ENCODE data around the gene SNX5.

The SNX5 gene

DNA sequence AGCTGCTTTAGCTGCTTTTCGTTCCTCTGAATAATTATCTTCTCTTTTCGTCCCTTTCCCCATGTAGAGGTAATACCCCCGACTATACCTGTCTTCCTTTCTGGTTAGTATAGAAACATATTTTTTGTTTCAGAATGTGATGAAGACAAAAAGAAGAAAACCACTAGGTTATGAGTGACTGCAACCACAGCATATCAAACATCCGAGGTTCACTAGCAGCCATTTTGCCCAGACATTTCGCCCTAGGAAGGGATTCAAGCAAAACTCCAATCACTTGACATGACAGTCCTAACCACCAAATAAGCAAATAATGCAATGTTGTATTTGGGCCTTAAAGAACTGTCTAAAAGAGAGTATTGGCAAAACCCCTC, 9.4 kb downstream of the SNX5 start:
- no peak for DNase-seq

DNA sequence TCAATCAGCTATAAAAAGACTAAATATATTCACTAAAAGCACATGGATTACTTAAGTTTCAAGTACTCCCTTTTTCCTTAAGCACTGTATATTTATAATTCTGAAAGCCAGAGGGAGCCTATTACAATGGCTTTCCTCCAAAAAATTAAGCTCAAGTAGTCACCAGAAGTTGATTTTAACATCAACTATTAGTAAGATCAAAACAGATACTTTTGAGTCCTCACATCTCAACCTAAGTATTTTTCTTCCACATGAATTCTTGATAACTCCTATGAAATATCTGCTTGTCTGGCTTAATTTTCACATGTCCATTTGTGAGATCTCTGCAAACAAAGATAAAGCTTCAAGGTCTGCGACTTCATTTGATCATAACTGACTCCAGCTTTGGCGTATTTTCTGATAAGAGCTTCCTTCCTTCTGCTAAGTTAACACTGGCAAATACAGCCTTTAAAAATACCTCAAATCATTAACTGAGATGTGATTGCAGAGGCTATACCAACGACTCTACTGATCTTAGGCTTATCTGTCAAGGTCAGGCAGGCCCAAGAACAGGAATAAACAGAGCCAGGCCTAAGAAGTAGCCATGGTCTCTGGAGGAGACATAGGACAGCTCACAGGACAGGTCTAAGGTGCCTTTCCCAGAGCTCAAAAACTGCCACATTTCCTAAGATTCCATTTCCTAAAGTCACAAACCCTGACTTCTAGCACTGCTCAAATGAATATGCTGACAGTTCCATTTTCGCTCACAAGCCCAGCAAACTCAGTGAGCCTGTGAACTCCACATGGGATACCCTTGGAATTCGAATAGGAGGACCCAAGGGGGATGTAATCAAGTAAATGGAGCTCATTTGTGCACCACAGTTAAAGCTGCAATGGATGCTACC, 10.0 kb downstream of the SNX5 start:
- no peak for DNase-seq

GRCh38 chr20:17957505-17958363, 10.9 kb downstream of the SNX5 start:
- peak; percentile 36 for DNase-seq

- no peak for DNase-seq
Measured at GRCh38 chr20:17956099-17956685, 12.4 kb downstream of the SNX5 start.

DNA sequence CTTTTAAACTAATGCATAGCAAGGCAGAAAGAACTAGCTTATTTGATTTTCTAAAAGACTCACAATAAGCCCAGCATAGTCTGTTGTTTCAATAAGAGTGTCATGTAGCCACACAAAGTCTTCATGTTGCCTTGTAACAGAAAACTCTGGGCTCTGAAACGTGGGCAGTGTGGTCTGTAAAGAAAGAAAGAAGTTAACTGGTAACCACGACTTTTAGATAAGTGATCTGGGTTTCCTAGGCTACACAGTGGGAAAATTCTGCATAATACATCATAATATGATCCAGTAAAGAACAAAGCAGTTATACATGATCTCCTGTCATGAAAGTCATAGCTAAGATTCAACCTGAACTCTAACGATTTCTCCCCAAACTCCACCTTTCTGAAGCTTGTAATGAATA, 13.3 kb downstream of the SNX5 start:
- no peak for DNase-seq

DNA sequence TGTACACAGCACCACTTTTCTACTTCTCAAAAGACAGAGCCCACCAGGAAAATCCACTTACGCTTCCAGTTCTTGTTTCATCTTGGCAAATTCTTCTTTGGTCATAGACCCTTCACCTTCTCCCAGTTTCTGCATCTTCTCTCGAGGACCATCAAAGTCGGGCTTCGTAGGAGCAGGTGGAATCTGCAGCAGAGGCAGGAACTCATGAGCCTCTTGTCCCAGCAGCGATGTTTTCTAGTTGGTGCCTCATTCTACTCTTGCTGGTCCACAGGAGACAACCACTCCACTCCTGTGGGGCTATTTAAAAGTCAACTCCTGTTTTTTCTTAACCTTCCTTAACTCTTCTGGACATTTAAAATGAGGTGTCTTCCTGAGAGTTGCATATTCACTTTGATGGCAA, 14.7 kb downstream of the SNX5 start:
- no peak for DNase-seq

GRCh38 chr20:17952692-17953684, 15.6 kb downstream of the SNX5 start:
- no peak for DNase-seq

DNA sequence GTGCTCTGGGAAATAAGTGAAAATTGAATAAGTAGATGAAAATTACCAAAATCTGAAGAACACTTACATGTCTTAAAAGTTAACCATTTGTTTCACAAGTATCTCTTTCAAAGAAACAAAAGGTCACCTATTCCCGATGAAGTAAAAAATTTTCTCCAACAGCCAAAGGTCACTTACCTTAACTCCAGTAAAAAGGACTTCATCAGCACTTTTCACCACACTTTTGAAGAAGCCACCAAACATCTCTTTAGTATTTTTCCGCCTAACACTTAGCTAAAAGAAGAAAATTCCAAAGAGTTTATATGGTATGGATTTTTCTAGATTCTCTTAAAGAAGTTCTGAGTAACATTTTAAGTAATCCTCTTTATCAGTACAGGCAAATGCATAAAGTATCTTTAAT, 17.3 kb downstream of the SNX5 start:
- DNase-seq: no peak

- no peak for DNase-seq
Measured at GRCh38 chr20:17950670-17951069, 17.9 kb downstream of the SNX5 start.

GRCh38 chr20:17949899-17950298, 18.7 kb downstream of the SNX5 start:
- no peak for DNase-seq

DNA sequence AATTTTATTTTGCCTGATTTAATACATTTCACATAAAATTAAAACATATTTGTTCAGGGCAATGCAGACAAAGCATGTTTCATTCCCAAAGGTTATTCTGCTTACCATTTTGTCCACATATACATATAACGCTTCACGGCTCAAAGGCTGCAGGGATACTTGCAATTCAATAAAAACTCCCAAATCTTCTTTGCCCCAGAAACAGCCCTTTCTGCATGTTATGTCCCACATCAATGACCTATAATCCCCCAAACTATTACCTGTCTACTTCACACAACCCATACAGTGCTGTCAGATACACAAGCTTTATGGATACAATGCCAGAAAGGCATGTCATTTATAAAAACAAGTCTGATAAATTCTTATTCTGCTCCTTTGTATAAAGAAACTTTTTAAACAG, 20.2 kb downstream of the SNX5 start:
- DNase-seq: no peak

GRCh38 chr20:17947474-17947815, 21.1 kb downstream of the SNX5 start:
- DNase-seq: no peak

DNA sequence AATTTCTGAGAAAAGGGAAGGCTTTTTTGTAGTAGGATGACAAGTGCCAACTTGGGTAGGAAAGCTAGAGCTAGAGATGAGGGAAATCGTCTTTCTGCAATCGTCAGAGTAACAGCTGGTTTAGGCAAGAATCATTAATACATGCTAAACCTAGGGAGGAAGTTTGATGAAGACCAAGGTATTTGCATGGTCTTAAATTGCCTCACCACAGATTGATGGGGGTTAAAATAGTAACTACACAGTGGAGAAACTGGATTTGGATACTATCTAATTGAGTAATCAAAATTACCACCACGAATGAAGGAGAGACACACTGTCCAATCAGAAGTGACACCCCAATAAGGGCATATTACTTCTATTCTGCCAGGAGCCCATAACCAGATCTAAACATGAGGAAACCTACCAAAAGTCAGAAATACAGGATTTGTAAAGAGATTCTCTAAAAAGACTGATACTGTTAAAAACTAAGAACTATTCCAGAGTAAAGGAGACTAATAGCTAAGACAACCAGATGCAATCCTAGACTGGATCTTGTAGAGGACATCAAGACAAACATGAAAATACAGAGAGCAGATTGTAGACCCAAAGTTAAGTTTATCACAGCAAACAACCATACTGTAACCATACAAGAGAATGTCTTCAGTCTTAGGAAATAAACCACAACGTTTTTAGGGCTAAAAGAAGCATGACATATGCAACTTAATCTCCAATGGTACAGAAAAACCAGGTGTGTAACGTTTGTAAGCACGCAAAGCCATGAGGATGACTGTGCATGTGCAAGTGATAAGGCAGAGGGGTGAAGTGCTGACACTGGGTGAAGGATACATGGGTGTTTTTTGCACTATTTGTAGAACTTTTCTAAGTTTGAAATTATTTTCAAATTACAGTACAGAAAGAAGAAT, 21.8 kb downstream of the SNX5 start:
- no peak for DNase-seq

DNA sequence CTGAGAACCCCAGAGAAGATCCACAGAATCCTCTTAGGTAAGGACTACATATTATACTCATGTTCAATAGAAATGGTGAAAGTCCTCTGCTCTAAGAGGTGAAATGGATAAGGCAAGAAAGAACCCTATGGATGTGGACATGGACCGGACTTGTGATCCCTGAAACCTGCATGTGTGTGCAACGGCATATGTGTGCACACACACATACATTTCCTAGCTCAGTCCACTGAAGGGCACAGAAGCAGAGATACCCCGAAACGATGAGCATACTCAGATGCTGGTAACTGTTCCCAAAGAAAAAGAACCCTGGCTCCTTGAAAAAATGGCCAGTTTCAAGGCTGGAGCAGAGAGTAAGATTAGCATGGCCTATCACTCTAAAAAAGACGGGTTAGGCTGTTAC, 22.6 kb downstream of the SNX5 start:
- DNase-seq: no peak

GRCh38 chr20:17944854-17945474, 23.6 kb downstream of the SNX5 start:
- no peak for DNase-seq

GRCh38 chr20:17943343-17943742, 25.3 kb downstream of the SNX5 start:
- no peak for DNase-seq

- no peak for DNase-seq
Measured at GRCh38 chr20:17941826-17942196, 26.8 kb downstream of the SNX5 start.

GRCh38 chr20:17941087-17941825, 27.3 kb downstream of the SNX5 start:
- no peak for DNase-seq

DNA sequence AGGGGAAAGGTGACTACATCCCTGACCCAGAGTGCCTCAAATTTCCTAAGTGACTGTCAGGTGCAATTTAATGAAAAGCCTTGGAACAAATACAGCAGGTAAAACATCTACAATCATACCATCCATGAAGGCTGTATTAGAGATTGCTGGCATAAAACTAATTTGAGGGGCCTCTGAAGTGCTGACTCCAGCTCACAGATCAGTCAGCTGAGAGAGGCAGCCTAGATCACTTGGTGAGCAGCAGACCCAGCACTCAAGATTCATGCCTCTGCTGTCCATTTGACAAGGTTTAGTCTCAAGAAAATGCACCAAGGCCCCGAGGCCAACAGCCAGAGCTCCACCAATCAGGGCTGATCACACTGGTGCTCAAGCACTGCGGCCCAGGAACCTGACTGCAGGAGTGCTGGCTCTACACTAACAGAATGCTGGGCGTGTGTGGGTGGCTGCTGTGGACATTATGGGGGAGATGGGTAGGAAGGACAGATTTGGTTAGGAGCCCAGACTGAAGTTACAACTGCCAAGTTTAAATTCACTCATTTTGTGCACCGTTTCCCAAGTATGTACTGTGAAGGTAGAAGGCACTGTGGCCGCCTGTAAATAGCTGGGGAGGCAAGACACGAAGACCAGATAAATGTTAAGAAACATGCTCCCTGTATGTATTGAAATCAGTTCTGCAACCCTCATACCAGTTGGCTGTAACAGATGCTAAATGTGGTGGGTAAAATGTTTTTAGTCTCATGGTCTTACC, 28.2 kb downstream of the SNX5 start:
- no peak for DNase-seq
